Ascending aorta (tissue), 2 donors: ENCODE results near the gene INAVA. TPM values are rescaled to one million over a fixed set of nuclear protein-coding genes. Genes with fewer than 3 reads are reported as not detected.
"Not testable (repeated sequence)": the region's sequence is repeated elsewhere in the genome, so short reads cannot be mapped to it uniquely, and the experiment has no call there.

Source experiments
- DNase-seq, 2 donors: peaks; one replicate each; pipeline ENCODE4 v3.0.0-alpha.2; 2019; ENCODE audit warnings: low spot score in 2 of 2
- H3K27ac ChIP-seq, 2 donors: fragments of 200-600 bp; sonication (generic); one replicate each; pipeline ENCODE4 v1.5.1; 2016 to 2017; ENCODE audit warnings: mild to moderate bottlenecking in 1 of 2
- H3K27me3 ChIP-seq: fragments of 200-600 bp; sonication (generic); one replicate; pipeline ENCODE4 v1.5.1; 2017
- H3K36me3 ChIP-seq, 2 donors: fragments of 200-600 bp; sonication (generic); one replicate each; pipeline ENCODE4 v1.5.1; 2016
- H3K4me1 ChIP-seq, 2 donors: fragments of 200-600 bp; sonication (generic); one replicate each; pipeline ENCODE4 v1.5.1; 2016 to 2017; ENCODE audit warnings: mild to moderate bottlenecking in 1 of 2
- H3K4me3 ChIP-seq, 2 donors: fragments of 200-600 bp; sonication (generic); one replicate each; pipeline ENCODE4 v1.5.1; 2016 to 2017; ENCODE audit warnings: mild to moderate bottlenecking in 1 of 2
- H3K9me3 ChIP-seq, 2 donors: fragments of 200-600 bp; sonication (generic); one replicate each; pipeline ENCODE4 v1.5.1; 2016
- intact Hi-C: fragments of 100-400 bp; cut with DNase I; formaldehyde crosslinking; loops from one replicate; pipeline ENCODE4 v1.15.1; 2023
- total RNA-seq: library from RNA; depleted of rRNA; stranded (reverse); fragments of >200 nt; gene quantifications from one replicate; pipeline ENCODE4 v1.1.0, GENCODE V29; 2016
- TF ChIP-seq, protein P1 (sequence below), 3 experiments: fragments of 200-600 bp in 2 of 3; fragments of 450-650 bp in 1 of 3; sonication (generic) in 2 of 3; IDR thresholded peaks; one replicate each; pipeline ENCODE4 v1.5.1; 2016 to 2019; ENCODE audit warnings: antibody characterized with exemption in 3 of 3, mild to moderate bottlenecking in 1 of 3, moderate library complexity in 1 of 3

Gene INAVA
- total RNA-seq, 1 donor from 2014 or later, result not detected

DNA sequence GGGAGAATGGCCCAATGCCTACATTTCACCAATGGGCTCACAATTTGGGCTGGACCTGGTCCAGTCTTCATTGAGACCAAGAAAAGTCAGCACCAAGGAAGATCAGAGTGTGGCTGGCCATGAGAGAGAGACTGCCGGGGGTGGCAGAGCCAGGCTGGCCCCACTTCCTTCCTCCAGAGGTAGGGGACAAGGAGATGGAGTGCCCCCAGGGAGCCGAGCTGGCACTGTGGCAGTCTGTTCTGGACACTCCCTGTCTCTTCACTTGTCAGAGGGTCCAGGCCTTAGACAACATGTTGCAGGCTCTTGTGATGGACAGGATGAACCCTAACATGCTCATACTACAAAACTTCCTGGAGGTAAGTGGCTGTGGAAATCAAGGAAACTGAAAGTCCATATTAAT lies 27.7 kb downstream of the INAVA start:
- intact Hi-C loops, result no loop called here
- H3K27me3 ChIP-seq, result no peaks in the 10 kb centered on the region
- H3K4me1 ChIP-seq, result no peaks in the 10 kb centered on the region
- H3K36me3 ChIP-seq, result no peaks in the 10 kb centered on the region
- TF ChIP-seq, protein P1, sequence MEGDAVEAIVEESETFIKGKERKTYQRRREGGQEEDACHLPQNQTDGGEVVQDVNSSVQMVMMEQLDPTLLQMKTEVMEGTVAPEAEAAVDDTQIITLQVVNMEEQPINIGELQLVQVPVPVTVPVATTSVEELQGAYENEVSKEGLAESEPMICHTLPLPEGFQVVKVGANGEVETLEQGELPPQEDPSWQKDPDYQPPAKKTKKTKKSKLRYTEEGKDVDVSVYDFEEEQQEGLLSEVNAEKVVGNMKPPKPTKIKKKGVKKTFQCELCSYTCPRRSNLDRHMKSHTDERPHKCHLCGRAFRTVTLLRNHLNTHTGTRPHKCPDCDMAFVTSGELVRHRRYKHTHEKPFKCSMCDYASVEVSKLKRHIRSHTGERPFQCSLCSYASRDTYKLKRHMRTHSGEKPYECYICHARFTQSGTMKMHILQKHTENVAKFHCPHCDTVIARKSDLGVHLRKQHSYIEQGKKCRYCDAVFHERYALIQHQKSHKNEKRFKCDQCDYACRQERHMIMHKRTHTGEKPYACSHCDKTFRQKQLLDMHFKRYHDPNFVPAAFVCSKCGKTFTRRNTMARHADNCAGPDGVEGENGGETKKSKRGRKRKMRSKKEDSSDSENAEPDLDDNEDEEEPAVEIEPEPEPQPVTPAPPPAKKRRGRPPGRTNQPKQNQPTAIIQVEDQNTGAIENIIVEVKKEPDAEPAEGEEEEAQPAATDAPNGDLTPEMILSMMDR (IDR thresholded peaks at IDR 0.05), result no peak
- no peak overlapping the region for H3K4me3 ChIP-seq
- H3K27ac ChIP-seq, result no peak overlapping the region
- no peaks in the 10 kb centered on the region for H3K9me3 ChIP-seq
- DNase-seq, result peak in 1 of 2 donors; percentile 55

DNA sequence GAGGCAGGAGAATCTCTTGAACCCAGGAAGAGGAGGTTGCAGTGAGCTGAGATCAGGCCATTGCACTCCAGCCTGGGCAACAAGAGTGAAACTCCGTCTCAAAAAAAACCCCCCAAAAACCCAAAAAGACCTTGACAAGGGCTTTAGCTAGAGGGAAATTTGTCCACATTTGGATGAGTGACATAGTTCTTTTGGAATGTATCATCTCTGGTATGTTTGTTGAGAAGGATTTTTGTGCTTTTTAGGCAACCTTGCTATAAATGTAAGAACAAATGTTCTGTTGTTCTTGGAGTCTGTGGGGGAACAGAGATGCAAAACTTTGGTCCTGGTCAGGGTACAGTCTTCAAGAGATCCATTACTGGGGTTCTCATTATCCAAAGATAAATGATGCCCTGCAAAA lies 28.9 kb downstream of the INAVA start:
- H3K27ac ChIP-seq, result no peak overlapping the region
- no peak overlapping the region for H3K4me3 ChIP-seq
- H3K27me3 ChIP-seq, result no peaks in the 10 kb centered on the region
- intact Hi-C loops, result no loop called here
- TF ChIP-seq, protein P1 (IDR thresholded peaks at IDR 0.05), result no peak
- H3K9me3 ChIP-seq, result no peaks in the 10 kb centered on the region
- no peaks in the 10 kb centered on the region for H3K4me1 ChIP-seq
- DNase-seq, result no peak
- H3K36me3 ChIP-seq, result no peaks in the 10 kb centered on the region

DNA sequence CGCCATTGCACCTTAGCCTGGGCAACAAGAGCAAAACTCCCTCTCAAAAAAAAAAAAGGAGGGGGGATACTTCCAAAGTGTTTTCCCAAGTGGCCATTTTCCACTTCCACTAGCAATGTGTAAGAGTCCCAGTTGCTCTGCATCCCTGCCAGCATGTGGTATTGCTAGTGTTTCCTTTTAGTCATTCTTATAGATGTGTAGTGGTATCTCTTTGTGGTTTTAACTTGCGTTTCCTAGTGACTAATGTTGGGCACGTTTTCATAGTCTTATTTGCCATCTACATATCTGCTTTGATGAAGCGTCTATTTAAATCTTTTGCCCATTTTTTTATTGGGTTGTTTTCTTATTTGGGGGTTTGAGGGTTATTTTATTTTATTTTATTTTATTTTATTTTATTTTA lies 31.1 kb downstream of the INAVA start:
- Histone ChIP-seq H3K9me3 (no peaks in the 10 kb centered on the region), H3K4me3 (no peak overlapping the region), H3K27ac (no peak overlapping the region), H3K27me3 (no peaks in the 10 kb centered on the region), H3K36me3 (no peaks in the 10 kb centered on the region), H3K4me1 (no peaks in the 10 kb centered on the region)
- DNase-seq, result no peak
- intact Hi-C loops, result no loop called here
- TF ChIP-seq, protein P1 (IDR thresholded peaks at IDR 0.05), result no peak

DNA sequence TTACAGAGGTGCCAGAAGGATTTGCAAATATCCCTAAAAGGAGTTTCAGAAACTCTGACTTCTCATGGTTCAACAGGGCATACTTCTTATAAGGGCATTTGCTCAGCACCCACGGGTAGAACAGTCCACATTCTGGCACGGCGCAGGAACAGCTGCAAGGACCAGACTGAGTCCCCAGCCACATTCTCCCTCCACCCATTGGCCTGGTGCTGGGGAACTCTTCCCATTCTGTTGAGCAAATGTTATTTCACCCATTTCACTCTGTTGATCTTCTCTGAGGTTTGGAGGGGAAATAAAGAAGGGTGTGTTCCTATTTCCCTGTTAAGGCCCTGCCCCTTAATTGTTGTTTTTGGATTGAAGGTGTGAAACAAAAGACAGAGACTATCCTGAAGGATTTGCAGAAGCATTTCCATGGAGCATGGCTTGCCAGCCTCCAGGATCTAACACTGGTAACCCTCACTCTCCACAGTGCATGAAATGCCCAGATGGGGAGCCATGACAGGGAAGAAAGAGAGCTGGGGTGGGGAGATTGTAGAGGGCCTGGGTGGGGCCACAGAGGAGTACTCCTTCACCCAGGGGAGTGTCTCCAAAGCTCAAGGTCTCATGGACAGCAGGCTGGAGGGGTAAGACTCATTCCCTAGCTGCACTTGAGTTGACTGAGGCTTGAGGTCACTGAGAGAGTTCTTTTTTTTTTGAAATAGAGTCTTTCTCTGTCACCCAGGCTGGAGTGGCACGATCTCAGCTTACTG lies 35.0 kb downstream of the INAVA start:
- no peaks in the 10 kb centered on the region for H3K4me1 ChIP-seq
- no peak overlapping the region for H3K27ac ChIP-seq
- no peak overlapping the region for H3K4me3 ChIP-seq
- no peaks in the 10 kb centered on the region for H3K9me3 ChIP-seq
- intact Hi-C loops, result no loop called here
- H3K36me3 ChIP-seq, result no peaks in the 10 kb centered on the region
- no peaks in the 10 kb centered on the region for H3K27me3 ChIP-seq
- DNase-seq, result no peak
- TF ChIP-seq, protein P1 (IDR thresholded peaks at IDR 0.05), result no peak

DNA sequence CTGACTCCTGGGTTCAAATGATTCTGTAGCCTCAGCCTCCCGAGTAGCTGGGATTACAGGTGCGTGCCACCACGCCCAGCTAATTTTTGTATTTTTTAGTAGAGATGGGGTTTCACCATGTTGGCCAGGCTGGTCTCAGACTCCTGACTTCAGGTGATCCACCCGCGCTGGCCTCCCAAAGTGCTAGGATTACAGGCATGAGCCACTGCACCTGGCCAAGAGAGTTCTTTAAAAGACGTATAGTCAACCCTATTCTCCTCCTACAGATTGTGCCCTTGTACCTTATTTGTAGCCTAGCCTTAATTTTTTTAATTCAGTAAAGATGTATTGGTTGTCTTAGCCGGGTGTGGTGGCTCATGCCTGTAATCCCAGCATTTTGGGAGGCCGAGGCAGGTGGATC lies 35.6 kb downstream of the INAVA start:
- H3K27me3 ChIP-seq, DNase-seq, H3K27ac ChIP-seq, intact Hi-C loops, H3K36me3 ChIP-seq, H3K9me3 ChIP-seq, H3K4me1 ChIP-seq, H3K4me3 ChIP-seq: not testable (repeated sequence)

DNA sequence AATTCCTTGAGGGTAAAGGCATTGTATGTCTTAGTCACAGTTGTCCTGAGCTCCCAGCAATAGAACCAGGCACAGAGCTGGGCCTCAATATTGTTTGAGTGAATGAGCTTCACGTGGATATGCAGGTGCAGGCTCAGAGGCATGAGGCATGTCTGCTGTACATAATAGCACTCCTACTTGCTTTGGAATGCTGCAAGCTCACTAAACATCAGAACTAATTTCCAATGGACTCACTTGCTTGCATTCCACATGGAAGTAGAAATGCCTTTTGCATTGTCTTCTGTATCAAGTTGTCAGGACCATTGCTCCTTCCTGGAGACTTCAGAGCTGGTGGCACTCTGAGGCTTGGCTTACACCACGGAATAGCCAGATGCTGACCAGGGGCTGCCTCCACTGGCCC lies 37.1 kb downstream of the INAVA start:
- intact Hi-C loops, result no loop called here
- Histone ChIP-seq H3K27me3 (no peaks in the 10 kb centered on the region), H3K27ac (no peak overlapping the region), H3K36me3 (no peaks in the 10 kb centered on the region), H3K9me3 (no peaks in the 10 kb centered on the region), H3K4me3 (no peak overlapping the region), H3K4me1 (no peaks in the 10 kb centered on the region)
- TF ChIP-seq, protein P1 (IDR thresholded peaks at IDR 0.05), result no peak
- DNase-seq, result no peak
